A673 (cell line): ENCODE measurements around the gene PATL1.

Source experiments
- EZH2 ChIP-seq: fragments of 200-600 bp; sonication (generic); IDR thresholded peaks from 2 replicates; pipeline ENCODE4 v1.6.1; 2017; ENCODE audit warnings: borderline replicate concordance, low read depth, mild to moderate bottlenecking, mixed read lengths, antibody characterized with exemption, low read length; ENCODE audit not compliant: poor library complexity, severe bottlenecking
- TF ChIP-seq, protein P1 (sequence below): fragments of 300-800, 200-600 bp; sonication (generic); conservative IDR thresholded peaks from 2 replicates; pipeline ENCODE4 v1.5.1; 2017; ENCODE audit warnings: low read depth, mild to moderate bottlenecking, antibody characterized with exemption, low read length, moderate library complexity, mixed read lengths

DNA sequence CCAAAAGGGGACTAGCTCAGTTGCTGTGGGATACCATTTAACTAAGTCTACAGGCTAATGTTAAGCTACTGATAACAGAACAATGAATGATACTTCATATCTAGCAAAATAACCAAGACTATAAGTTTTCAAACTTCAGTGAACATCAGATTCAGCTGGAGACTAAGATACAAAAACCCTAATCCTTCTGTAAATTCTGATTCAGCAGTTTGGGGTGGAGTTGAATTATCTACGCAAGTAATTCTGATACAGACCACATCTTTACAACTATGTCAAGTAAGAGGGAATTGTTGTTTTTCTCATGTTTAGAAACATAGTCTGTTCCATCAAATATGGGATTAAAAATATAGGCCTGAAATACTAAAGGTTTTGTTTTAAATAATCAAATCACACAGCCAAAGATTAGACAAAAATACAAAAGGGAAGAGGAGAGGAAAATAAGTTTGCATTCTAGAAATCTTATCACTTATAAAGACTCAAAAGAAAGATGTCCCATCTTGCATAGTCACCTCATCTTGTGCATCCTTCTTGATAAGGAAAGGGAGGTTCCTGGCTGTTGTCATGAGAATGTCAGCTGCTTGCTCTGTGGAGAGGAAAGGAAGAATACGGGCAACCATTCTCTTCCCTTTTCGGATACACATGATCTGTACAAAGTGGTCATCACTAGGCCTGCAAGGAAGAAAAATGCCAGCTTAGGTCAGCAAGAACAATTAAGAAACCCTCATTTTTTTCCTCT is 21.4 kb downstream of the PATL1 start:
- TF ChIP-seq, protein P1, sequence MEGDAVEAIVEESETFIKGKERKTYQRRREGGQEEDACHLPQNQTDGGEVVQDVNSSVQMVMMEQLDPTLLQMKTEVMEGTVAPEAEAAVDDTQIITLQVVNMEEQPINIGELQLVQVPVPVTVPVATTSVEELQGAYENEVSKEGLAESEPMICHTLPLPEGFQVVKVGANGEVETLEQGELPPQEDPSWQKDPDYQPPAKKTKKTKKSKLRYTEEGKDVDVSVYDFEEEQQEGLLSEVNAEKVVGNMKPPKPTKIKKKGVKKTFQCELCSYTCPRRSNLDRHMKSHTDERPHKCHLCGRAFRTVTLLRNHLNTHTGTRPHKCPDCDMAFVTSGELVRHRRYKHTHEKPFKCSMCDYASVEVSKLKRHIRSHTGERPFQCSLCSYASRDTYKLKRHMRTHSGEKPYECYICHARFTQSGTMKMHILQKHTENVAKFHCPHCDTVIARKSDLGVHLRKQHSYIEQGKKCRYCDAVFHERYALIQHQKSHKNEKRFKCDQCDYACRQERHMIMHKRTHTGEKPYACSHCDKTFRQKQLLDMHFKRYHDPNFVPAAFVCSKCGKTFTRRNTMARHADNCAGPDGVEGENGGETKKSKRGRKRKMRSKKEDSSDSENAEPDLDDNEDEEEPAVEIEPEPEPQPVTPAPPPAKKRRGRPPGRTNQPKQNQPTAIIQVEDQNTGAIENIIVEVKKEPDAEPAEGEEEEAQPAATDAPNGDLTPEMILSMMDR = no peak
- no peak for TF ChIP-seq EZH2
